Endothelial cell (in vitro differentiated cells): Measurements from ENCODE around the gene CIB4. TPM values are rescaled to one million over a fixed set of nuclear protein-coding genes. Genes with fewer than 3 reads are reported as not detected.

Experiments used
- DNase-seq: peaks from one replicate; pipeline ENCODE4 v3.0.0; 2021; ENCODE audit warnings: low spot score
- H3K27ac Mint-ChIP-seq: one replicate; pipeline ENCODE4 v1.8.0; 2021; ENCODE audit warnings: mixed read lengths, inconsistent platforms; ENCODE audit not compliant: unreplicated experiment
- H3K27me3 Mint-ChIP-seq: one replicate; pipeline ENCODE4 v1.8.0; 2021; ENCODE audit warnings: mild to moderate bottlenecking, moderate library complexity, mixed read lengths, inconsistent platforms; ENCODE audit not compliant: unreplicated experiment
- H3K36me3 Mint-ChIP-seq: one replicate; pipeline ENCODE4 v1.8.0; 2021; ENCODE audit warnings: mild to moderate bottlenecking, low read depth, mixed read lengths, inconsistent platforms; ENCODE audit not compliant: unreplicated experiment
- H3K4me1 Mint-ChIP-seq: one replicate; pipeline ENCODE4 v1.8.0; 2021; ENCODE audit warnings: mild to moderate bottlenecking, mixed read lengths, inconsistent platforms; ENCODE audit not compliant: unreplicated experiment
- H3K4me3 Mint-ChIP-seq: one replicate; pipeline ENCODE4 v1.8.0; 2021; ENCODE audit warnings: mild to moderate bottlenecking, mixed read lengths, inconsistent platforms; ENCODE audit not compliant: unreplicated experiment
- H3K9me3 Mint-ChIP-seq: one replicate; pipeline ENCODE4 v1.8.0; 2021; ENCODE audit warnings: mixed read lengths, inconsistent platforms; ENCODE audit not compliant: unreplicated experiment
- total RNA-seq: library from RNA; stranded (reverse); fragmentation: NEBNext Ultra II Directional; extraction: Animal tissue kit (Norgen Biotek cat#: 25700); gene quantifications from one replicate; pipeline ENCODE4 v1.2.1, GENCODE V29; 2021; ENCODE audit not compliant: unreplicated experiment
- TF ChIP-seq, protein P1 (sequence below): fragments of 200-600 bp; sonication (generic); IDR thresholded peaks from one replicate; pipeline ENCODE4 v1.5.0; 2021; ENCODE audit warnings: antibody characterized with exemption; ENCODE audit not compliant: unreplicated experiment

Gene CIB4
- total RNA-seq, 1 donor from 2014 or later: not detected

GRCh38 chr2:26605999-26606846 lies 34.9 kb downstream of the CIB4 start:
- TF ChIP-seq, protein P1, sequence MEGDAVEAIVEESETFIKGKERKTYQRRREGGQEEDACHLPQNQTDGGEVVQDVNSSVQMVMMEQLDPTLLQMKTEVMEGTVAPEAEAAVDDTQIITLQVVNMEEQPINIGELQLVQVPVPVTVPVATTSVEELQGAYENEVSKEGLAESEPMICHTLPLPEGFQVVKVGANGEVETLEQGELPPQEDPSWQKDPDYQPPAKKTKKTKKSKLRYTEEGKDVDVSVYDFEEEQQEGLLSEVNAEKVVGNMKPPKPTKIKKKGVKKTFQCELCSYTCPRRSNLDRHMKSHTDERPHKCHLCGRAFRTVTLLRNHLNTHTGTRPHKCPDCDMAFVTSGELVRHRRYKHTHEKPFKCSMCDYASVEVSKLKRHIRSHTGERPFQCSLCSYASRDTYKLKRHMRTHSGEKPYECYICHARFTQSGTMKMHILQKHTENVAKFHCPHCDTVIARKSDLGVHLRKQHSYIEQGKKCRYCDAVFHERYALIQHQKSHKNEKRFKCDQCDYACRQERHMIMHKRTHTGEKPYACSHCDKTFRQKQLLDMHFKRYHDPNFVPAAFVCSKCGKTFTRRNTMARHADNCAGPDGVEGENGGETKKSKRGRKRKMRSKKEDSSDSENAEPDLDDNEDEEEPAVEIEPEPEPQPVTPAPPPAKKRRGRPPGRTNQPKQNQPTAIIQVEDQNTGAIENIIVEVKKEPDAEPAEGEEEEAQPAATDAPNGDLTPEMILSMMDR: no peak
- Mint-ChIP-seq H3K4me1 (peaks cover 7% of the 10 kb centered on the region), H3K9me3 (no peaks in the 10 kb centered on the region), H3K4me3 (no peak overlapping the region), H3K36me3 (no peaks in the 10 kb centered on the region), H3K27ac (no peak overlapping the region), H3K27me3 (peaks cover 2% of the 10 kb centered on the region)
- DNase-seq: peak; percentile 2

- Mint-ChIP-seq H3K27me3 (peaks cover 2% of the 10 kb centered on the region), H3K36me3 (no peaks in the 10 kb centered on the region), H3K9me3 (no peaks in the 10 kb centered on the region), H3K4me1 (peaks cover 5% of the 10 kb centered on the region), H3K27ac (no peak overlapping the region), H3K4me3 (no peak overlapping the region)
- TF ChIP-seq, protein P1: peak; percentile 76
- peak; percentile 56 for DNase-seq
Observed at GRCh38 chr2:26605195-26605998, 35.8 kb downstream of the CIB4 start.

DNA sequence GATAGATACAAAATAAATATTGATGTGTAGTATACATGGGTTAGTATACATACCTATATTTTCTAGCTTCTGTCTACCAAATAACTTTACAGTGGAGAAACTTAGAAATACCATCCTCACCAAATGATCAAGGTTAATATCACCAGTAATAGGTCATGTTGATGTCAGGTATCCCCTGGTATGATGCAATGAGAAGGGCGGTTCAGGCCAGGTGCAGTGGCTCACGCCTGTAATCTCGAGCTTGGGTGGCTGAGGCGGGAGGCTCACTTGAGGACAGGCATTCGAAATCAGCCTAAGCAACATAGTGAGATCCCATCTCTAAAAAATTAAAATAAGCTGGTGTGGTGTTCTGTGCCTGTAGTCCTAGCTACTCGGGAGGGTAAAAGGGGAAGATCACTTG lies 38.6 kb downstream of the CIB4 start:
- H3K27me3 Mint-ChIP-seq: no peaks in the 10 kb centered on the region
- no peaks in the 10 kb centered on the region for H3K9me3 Mint-ChIP-seq
- H3K27ac Mint-ChIP-seq: no peak overlapping the region
- no peak for DNase-seq
- TF ChIP-seq, protein P1: no peak
- no peaks in the 10 kb centered on the region for H3K4me1 Mint-ChIP-seq
- no peak overlapping the region for H3K4me3 Mint-ChIP-seq
- H3K36me3 Mint-ChIP-seq: no peaks in the 10 kb centered on the region

DNA sequence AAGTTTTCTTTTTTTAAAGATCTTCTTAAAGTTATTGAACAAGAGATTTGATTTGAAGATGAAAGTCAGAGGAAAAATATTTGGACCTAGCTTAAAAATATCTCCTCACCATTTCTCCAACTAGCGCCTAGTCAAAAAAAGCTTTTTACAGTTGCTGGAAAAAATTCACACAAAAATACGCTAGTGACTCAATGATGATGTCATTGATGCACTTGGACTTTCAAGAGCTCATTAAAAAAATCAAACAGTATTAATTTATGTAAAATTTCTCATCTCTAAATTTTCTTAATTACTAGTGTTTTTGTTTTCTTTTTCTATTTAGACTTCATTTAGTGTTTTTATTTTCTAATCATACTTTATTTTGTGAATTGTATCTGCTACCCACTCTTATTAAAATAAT lies 41.8 kb downstream of the CIB4 start:
- Mint-ChIP-seq H3K4me3 (no peak overlapping the region), H3K36me3 (no peaks in the 10 kb centered on the region), H3K27ac (no peak overlapping the region), H3K27me3 (no peaks in the 10 kb centered on the region), H3K4me1 (peaks cover 10% of the 10 kb centered on the region), H3K9me3 (no peaks in the 10 kb centered on the region)
- no peak for DNase-seq
- TF ChIP-seq, protein P1: no peak

- H3K36me3 Mint-ChIP-seq: no peaks in the 10 kb centered on the region
- no peak for DNase-seq
- no peak overlapping the region for H3K27ac Mint-ChIP-seq
- TF ChIP-seq, protein P1: no peak
- H3K4me1 Mint-ChIP-seq: peaks cover 10% of the 10 kb centered on the region
- no peak overlapping the region for H3K4me3 Mint-ChIP-seq
- no peaks in the 10 kb centered on the region for H3K27me3 Mint-ChIP-seq
- no peaks in the 10 kb centered on the region for H3K9me3 Mint-ChIP-seq
Observed at GRCh38 chr2:26598996-26599373, 42.2 kb downstream of the CIB4 start.
